GF-D8 (cell line): ENCODE results near the gene CTSV.
"Not testable (repeated sequence)": the region's sequence is repeated elsewhere in the genome, so short reads cannot be mapped to it uniquely, and the experiment has no call there.

Experiments
- DNase-seq: peaks from one replicate; lab custom pipeline; 2025; lab: John Stamatoyannopoulos, UW

The CTSV gene

GRCh38 chr9:97041898-97042297 lies 3.0 kb upstream of the CTSV start:
- no peak for DNase-seq

- DNase-seq = no peak
These were observed 545 bp upstream of the CTSV start for GRCh38 chr9:97039514-97039860.

GRCh38 chr9:97023505-97023904 lies 15.4 kb downstream of the CTSV start:
- DNase-seq = not testable (repeated sequence)

GRCh38 chr9:97013151-97014132 lies 25.5 kb downstream of the CTSV start:
- DNase-seq = peak; percentile 63

GRCh38 chr9:97012617-97013016 lies 26.3 kb downstream of the CTSV start:
- DNase-seq = not testable (repeated sequence)

DNA sequence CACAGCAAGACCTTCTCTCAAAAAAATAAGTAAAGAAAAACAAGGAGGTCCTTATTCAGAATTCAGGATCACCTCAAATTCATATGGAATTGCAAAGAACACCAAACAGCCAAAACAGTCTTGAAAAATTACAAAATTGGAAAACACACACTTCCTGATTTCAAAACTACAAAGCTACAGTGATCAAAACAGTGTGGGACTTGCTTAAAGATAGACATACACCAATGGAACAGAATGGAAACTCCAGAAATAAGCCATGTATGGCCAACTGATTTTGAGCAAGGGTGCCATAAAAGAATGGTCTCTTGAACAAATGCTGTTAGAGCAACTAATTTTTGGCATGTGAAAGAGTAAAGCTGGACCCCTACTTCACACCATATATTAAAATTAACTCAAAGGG lies 36.7 kb downstream of the CTSV start:
- DNase-seq = not testable (repeated sequence)

GRCh38 chr9:97001338-97001737 lies 37.6 kb downstream of the CTSV start:
- not testable (repeated sequence) for DNase-seq

DNA sequence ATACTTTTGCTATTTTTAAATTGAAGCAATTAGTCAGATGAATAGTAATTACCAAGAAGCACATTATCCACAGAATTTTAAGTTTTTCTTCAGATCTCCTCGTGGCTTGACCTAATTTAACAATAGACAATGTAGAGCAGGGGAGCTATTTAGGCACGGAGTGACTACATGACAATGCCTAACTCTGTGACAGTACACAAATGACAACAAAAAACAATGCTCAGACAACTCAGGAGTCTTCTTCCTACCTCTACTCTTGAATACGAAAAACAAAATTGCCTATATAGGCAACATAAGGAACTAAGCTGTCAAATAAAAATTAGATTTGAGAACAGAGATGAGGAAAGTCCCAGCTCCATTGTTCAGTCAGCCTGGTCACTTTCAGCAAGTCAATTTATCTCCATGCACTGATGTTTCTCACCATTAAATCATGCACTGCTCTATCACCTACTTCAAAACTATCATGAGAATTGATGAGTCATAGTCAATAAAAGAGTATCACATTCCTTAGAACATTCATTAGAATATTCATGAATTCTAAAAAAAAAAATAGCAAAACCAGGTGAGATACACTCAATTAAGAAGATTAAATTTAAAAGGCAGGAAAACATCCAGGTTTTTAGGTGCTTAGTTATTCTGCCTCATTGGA lies 38.7 kb downstream of the CTSV start:
- DNase-seq = not testable (repeated sequence)

DNA sequence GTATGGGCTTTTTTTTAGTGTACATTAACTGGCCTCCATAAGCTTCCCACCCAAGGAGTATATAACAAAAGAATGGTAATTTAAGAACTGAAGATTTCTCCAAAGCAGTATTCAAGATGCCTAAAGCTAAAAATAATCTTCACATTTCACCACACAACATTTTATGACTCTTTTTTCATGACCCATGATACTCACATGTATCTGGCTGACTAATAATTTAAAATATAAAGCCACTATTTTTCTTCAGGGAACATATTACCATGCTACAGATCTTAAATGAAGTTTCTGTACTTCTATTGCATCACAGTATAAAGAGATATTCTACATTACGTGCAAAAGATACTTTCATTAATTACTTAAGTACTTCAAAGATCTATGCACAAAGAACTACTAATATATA lies 39.2 kb downstream of the CTSV start:
- not testable (repeated sequence) for DNase-seq

GRCh38 chr9:96997009-96997701 lies 41.8 kb downstream of the CTSV start:
- DNase-seq = not testable (repeated sequence)

GRCh38 chr9:96994531-96995016 lies 44.4 kb downstream of the CTSV start:
- DNase-seq = not testable (repeated sequence)

GRCh38 chr9:96992303-96992702 lies 46.6 kb downstream of the CTSV start:
- not testable (repeated sequence) for DNase-seq

GRCh38 chr9:96989747-96990318 lies 49.1 kb downstream of the CTSV start:
- not testable (repeated sequence) for DNase-seq

- DNase-seq = not testable (repeated sequence)
These were observed 54.1 kb downstream of the CTSV start for GRCh38 chr9:96984887-96985286.

DNA sequence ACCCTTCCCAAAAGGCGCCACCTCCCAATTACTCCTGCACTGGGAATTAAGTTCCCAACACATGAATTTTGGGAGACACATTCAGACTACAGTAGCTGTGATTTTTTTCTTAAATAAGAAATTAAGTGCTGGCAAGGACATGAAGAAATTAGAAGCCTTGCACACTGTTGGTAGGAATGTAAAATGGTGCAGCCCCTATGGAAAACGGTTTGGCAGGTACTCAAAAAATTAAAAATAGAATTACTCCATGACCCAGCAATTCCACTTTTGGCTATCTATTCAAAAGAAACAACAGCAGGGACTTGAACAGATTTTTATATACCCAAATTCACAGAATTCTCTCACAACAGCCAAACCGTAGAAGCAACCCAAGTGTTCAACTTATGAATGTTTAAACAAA lies 54.8 kb downstream of the CTSV start:
- not testable (repeated sequence) for DNase-seq

- not testable (repeated sequence) for DNase-seq
These were observed 55.3 kb downstream of the CTSV start for GRCh38 chr9:96983496-96984122.
